Measurements from ENCODE around the gene RPAP3.

RPAP3 gene

GRCh38 chr12:47742253-47742825, 36.5 kb upstream of the RPAP3 start:
- H3K4me1 ChIP-seq (ENCODE audit: control insufficient read depth in 2 of 2, insufficient read depth in 1 of 2, low read depth in 1 of 2, low read length in 2 of 2) = peaks cover 2 to 17% of the 10 kb centered on the region in 2 donors
- H2AK5ac ChIP-seq (ENCODE audit: low read depth, low read length) = no peak overlapping the region
- no peak overlapping the region for H3K9ac ChIP-seq (ENCODE audit: low read depth, low read length, poor library complexity)
- DNase-seq (ENCODE audit: low spot score) = no peak
- no peaks in the 10 kb centered on the region for H3K79me1 ChIP-seq (ENCODE audit: low read depth, low read length)
- H2BK120ac ChIP-seq (ENCODE audit: low read depth, low read length) = no peak overlapping the region
- no peak overlapping the region for H3K4ac ChIP-seq (ENCODE audit: low read length)
- no peak overlapping the region for H3K14ac ChIP-seq (ENCODE audit: low read length)
- no peak overlapping the region for H2AFZ ChIP-seq (ENCODE audit: low read length)
- no peak overlapping the region for H3K27ac ChIP-seq (replicated peaks; ENCODE audit: low read length)
- H3K4me2 ChIP-seq (ENCODE audit: insufficient read depth, low read length, poor library complexity, severe bottlenecking) = no peak overlapping the region
- no CpG with 5 or more reads among the region's 7 CpGs for whole genome bisulfite sequencing, 2 donors (ENCODE audit: extremely low coverage in 2 of 2, insufficient read length in 2 of 2, insufficient replicate concordance in 1 of 2)
- H4K91ac ChIP-seq (ENCODE audit: low read depth, low read length, poor library complexity) = no peak overlapping the region
- H2BK5ac ChIP-seq (ENCODE audit: low read length) = no peak overlapping the region
- no peak overlapping the region for H3K4me3 ChIP-seq (ENCODE audit: low read length in 2 of 2)
- no peaks in the 10 kb centered on the region for H3K27me3 ChIP-seq (ENCODE audit: control insufficient read depth in 3 of 3, insufficient read depth in 3 of 3, low read depth in 1 of 3, low read length in 3 of 3)
- H2BK15ac ChIP-seq (ENCODE audit: low read length) = no peak overlapping the region
- H3K36me3 ChIP-seq (replicated peaks in 1 of 2; ENCODE audit: control insufficient read depth in 2 of 2, insufficient read depth in 2 of 2, low read length in 2 of 2) = no peaks in the 10 kb centered on the region
- no peak overlapping the region for H3K18ac ChIP-seq (ENCODE audit: low read length)
- no peak overlapping the region for H2BK12ac ChIP-seq (ENCODE audit: low read length)
- no peak overlapping the region for H3K23ac ChIP-seq (ENCODE audit: low read depth, low read length, poor library complexity)
- no peak overlapping the region for H4K8ac ChIP-seq (ENCODE audit: low read depth, low read length)
- H3K9me3 ChIP-seq (replicated peaks in 1 of 2; ENCODE audit: control insufficient read depth in 2 of 2, insufficient read depth in 1 of 2, low read depth in 1 of 2, low read length in 2 of 2) = no peaks in the 10 kb centered on the region

GRCh38 chr12:47741340-47741703, 35.5 kb upstream of the RPAP3 start:
- no peak for DNase-seq (ENCODE audit: low spot score)
- no peak overlapping the region for H4K8ac ChIP-seq (ENCODE audit: low read depth, low read length)
- no peak overlapping the region for H2BK12ac ChIP-seq (ENCODE audit: low read length)
- H2BK15ac ChIP-seq (ENCODE audit: low read length) = no peak overlapping the region
- peaks cover 7 to 21% of the 10 kb centered on the region in 2 donors for H3K4me1 ChIP-seq (ENCODE audit: control insufficient read depth in 2 of 2, insufficient read depth in 1 of 2, low read depth in 1 of 2, low read length in 2 of 2)
- no peak overlapping the region for H3K4ac ChIP-seq (ENCODE audit: low read length)
- no CpG with 5 or more reads among the region's 4 CpGs for WGBS, 2 donors (ENCODE audit: extremely low coverage in 2 of 2, insufficient read length in 2 of 2, insufficient replicate concordance in 1 of 2)
- H2BK120ac ChIP-seq (ENCODE audit: low read depth, low read length) = peak overlapping the region; percentile 0
- no peak overlapping the region for H3K4me3 ChIP-seq (ENCODE audit: low read length in 2 of 2)
- peak overlapping the region; percentile 37 for H2AFZ ChIP-seq (ENCODE audit: low read length)
- H3K4me2 ChIP-seq (ENCODE audit: insufficient read depth, low read length, poor library complexity, severe bottlenecking) = no peak overlapping the region
- no peak overlapping the region for H3K27ac ChIP-seq (replicated peaks; ENCODE audit: low read length)
- H3K9ac ChIP-seq (ENCODE audit: low read depth, low read length, poor library complexity) = no peak overlapping the region
- H2AK5ac ChIP-seq (ENCODE audit: low read depth, low read length) = no peak overlapping the region
- no peaks in the 10 kb centered on the region for H3K79me1 ChIP-seq (ENCODE audit: low read depth, low read length)
- no peaks in the 10 kb centered on the region for H3K27me3 ChIP-seq (ENCODE audit: control insufficient read depth in 3 of 3, insufficient read depth in 3 of 3, low read depth in 1 of 3, low read length in 3 of 3)
- H3K36me3 ChIP-seq (replicated peaks in 1 of 2; ENCODE audit: control insufficient read depth in 2 of 2, insufficient read depth in 2 of 2, low read length in 2 of 2) = no peaks in the 10 kb centered on the region
- no peak overlapping the region for H3K14ac ChIP-seq (ENCODE audit: low read length)
- H3K23ac ChIP-seq (ENCODE audit: low read depth, low read length, poor library complexity) = no peak overlapping the region
- peak overlapping the region; percentile 7 for H2BK5ac ChIP-seq (ENCODE audit: low read length)
- peak overlapping the region; percentile 60 for H3K18ac ChIP-seq (ENCODE audit: low read length)
- H3K9me3 ChIP-seq (replicated peaks in 1 of 2; ENCODE audit: control insufficient read depth in 2 of 2, insufficient read depth in 1 of 2, low read depth in 1 of 2, low read length in 2 of 2) = no peaks in the 10 kb centered on the region
- no peak overlapping the region for H4K91ac ChIP-seq (ENCODE audit: low read depth, low read length, poor library complexity)

- Histone ChIP-seq H3K79me1 (ENCODE audit: low read depth, low read length) (no peaks in the 10 kb centered on the region), H4K8ac (ENCODE audit: low read depth, low read length) (no peak overlapping the region), H3K4me3 (ENCODE audit: low read length in 2 of 2) (no peak overlapping the region), H3K9me3 (replicated peaks in 1 of 2; ENCODE audit: control insufficient read depth in 2 of 2, insufficient read depth in 1 of 2, low read depth in 1 of 2, low read length in 2 of 2) (no peaks in the 10 kb centered on the region), H3K4ac (ENCODE audit: low read length) (no peak overlapping the region), H2BK15ac (ENCODE audit: low read length) (no peak overlapping the region), H3K36me3 (replicated peaks in 1 of 2; ENCODE audit: control insufficient read depth in 2 of 2, insufficient read depth in 2 of 2, low read length in 2 of 2) (no peaks in the 10 kb centered on the region), H4K91ac (ENCODE audit: low read depth, low read length, poor library complexity) (no peak overlapping the region), H3K23ac (ENCODE audit: low read depth, low read length, poor library complexity) (no peak overlapping the region), H3K18ac (ENCODE audit: low read length) (peak overlapping the region; percentile 3), H2BK5ac (ENCODE audit: low read length) (peak overlapping the region; percentile 7), H3K9ac (ENCODE audit: low read depth, low read length, poor library complexity) (no peak overlapping the region), H3K27me3 (ENCODE audit: control insufficient read depth in 3 of 3, insufficient read depth in 3 of 3, low read depth in 1 of 3, low read length in 3 of 3) (no peaks in the 10 kb centered on the region), H3K27ac (replicated peaks; ENCODE audit: low read length) (no peak overlapping the region), H2AK5ac (ENCODE audit: low read depth, low read length) (peak overlapping the region; percentile 16), H2BK120ac (ENCODE audit: low read depth, low read length) (peak overlapping the region; percentile 0), H3K14ac (ENCODE audit: low read length) (no peak overlapping the region), H3K4me2 (ENCODE audit: insufficient read depth, low read length, poor library complexity, severe bottlenecking) (no peak overlapping the region), H2BK12ac (ENCODE audit: low read length) (no peak overlapping the region), H2AFZ (ENCODE audit: low read length) (peak overlapping the region; percentile 37), H3K4me1 (ENCODE audit: control insufficient read depth in 2 of 2, insufficient read depth in 1 of 2, low read depth in 1 of 2, low read length in 2 of 2) (peaks cover 9 to 24% of the 10 kb centered on the region in 2 donors)
- no CpG with 5 or more reads among the region's 21 CpGs for WGBS, 2 donors (ENCODE audit: extremely low coverage in 2 of 2, insufficient read length in 2 of 2, insufficient replicate concordance in 1 of 2)
- no peak for DNase-seq (ENCODE audit: low spot score)
Observed at GRCh38 chr12:47740606-47741339, 34.9 kb upstream of the RPAP3 start.

- no peak overlapping the region for H3K27ac ChIP-seq (replicated peaks; ENCODE audit: low read length)
- peaks cover 17 to 24% of the 10 kb centered on the region in 2 donors for H3K4me1 ChIP-seq (ENCODE audit: control insufficient read depth in 2 of 2, insufficient read depth in 1 of 2, low read depth in 1 of 2, low read length in 2 of 2)
- no peaks in the 10 kb centered on the region for H3K79me1 ChIP-seq (ENCODE audit: low read depth, low read length)
- H3K4me2 ChIP-seq (ENCODE audit: insufficient read depth, low read length, poor library complexity, severe bottlenecking) = no peak overlapping the region
- no peak overlapping the region for H2BK12ac ChIP-seq (ENCODE audit: low read length)
- no peaks in the 10 kb centered on the region for H3K9me3 ChIP-seq (replicated peaks in 1 of 2; ENCODE audit: control insufficient read depth in 2 of 2, insufficient read depth in 1 of 2, low read depth in 1 of 2, low read length in 2 of 2)
- H2AK5ac ChIP-seq (ENCODE audit: low read depth, low read length) = peak overlapping the region; percentile 68
- H2BK5ac ChIP-seq (ENCODE audit: low read length) = no peak overlapping the region
- H3K23ac ChIP-seq (ENCODE audit: low read depth, low read length, poor library complexity) = no peak overlapping the region
- H3K4ac ChIP-seq (ENCODE audit: low read length) = peak overlapping the region; percentile 38
- no peak overlapping the region for H3K14ac ChIP-seq (ENCODE audit: low read length)
- H3K27me3 ChIP-seq (ENCODE audit: control insufficient read depth in 3 of 3, insufficient read depth in 3 of 3, low read depth in 1 of 3, low read length in 3 of 3) = no peaks in the 10 kb centered on the region
- WGBS, 2 donors (ENCODE audit: extremely low coverage in 2 of 2, insufficient read length in 2 of 2, insufficient replicate concordance in 1 of 2) = no CpG with 5 or more reads among the region's 12 CpGs
- H3K36me3 ChIP-seq (replicated peaks in 1 of 2; ENCODE audit: control insufficient read depth in 2 of 2, insufficient read depth in 2 of 2, low read length in 2 of 2) = no peaks in the 10 kb centered on the region
- H4K91ac ChIP-seq (ENCODE audit: low read depth, low read length, poor library complexity) = no peak overlapping the region
- no peak overlapping the region for H2BK120ac ChIP-seq (ENCODE audit: low read depth, low read length)
- H3K18ac ChIP-seq (ENCODE audit: low read length) = peak overlapping the region; percentile 11
- H2AFZ ChIP-seq (ENCODE audit: low read length) = no peak overlapping the region
- peak overlapping the region; percentile 51 for H3K9ac ChIP-seq (ENCODE audit: low read depth, low read length, poor library complexity)
- peak overlapping the region; percentile 6 for H2BK15ac ChIP-seq (ENCODE audit: low read length)
- DNase-seq (ENCODE audit: low spot score) = no peak
- H3K4me3 ChIP-seq (ENCODE audit: low read length in 2 of 2) = no peak overlapping the region
- no peak overlapping the region for H4K8ac ChIP-seq (ENCODE audit: low read depth, low read length)
Observed at GRCh38 chr12:47739979-47740378, 34.1 kb upstream of the RPAP3 start.
